Spleen (tissue), 7 donors: Measurements from ENCODE around the gene KLF3.

Source experiments
- POLR2A ChIP-seq, 3 donors: fragments of 450-650 bp; IDR thresholded peaks; one replicate each; pipeline ENCODE4 v1.5.1; 2017; ENCODE audit warnings: antibody characterized with exemption in 3 of 3, mild to moderate bottlenecking in 1 of 3
- POLR2AphosphoS5 ChIP-seq, 3 donors: sonication (generic); formaldehyde crosslinking; IDR thresholded peaks; one replicate each; pipeline ENCODE4 v1.5.1; 2017; ENCODE audit warnings: antibody characterized with exemption in 3 of 3
- TF ChIP-seq, protein P1 (sequence below), 11 experiments: fragments of 200-600 bp in 7 of 11; fragments of 450-650 bp in 4 of 11; sonication (generic) in 4 of 11; IDR thresholded peaks in 8 of 11; conservative IDR thresholded peaks in 3 of 11; 1 replicate in 7 of 11; 2 replicates in 4 of 11; pipeline versions ENCODE4 v1.4.0 to v1.8.0; 2016 to 2021; ENCODE audit warnings: antibody characterized with exemption in 11 of 11, inconsistent platforms in 4 of 11, mild to moderate bottlenecking in 1 of 11
- donor health status: DM: no; HTN: no; CAD: no; lungs with moderate emphysema.
- donor health status: DM: no; HTN: no; CAD: no.
- donor health status: DM: no; HTN: no; CAD: no.

DNA sequence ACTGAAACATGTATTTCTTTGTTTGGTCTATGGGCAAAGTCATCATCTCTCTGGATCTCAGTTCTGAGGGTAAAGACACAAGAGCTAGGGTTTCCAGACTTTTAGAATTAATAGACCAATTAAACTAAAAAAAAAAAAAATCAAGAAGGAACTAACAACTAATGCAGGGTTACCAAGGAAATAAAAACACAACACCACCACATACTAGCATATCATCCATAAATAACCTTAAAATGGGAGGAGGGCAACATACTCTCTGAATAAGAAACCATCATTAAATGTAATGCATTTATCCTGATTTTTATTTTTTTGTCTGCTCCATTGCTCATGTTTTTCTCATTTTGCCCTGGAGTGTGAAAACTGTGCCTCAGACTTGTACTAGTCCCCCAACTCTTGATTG lies 33.5 kb upstream of the KLF3 start:
- TF ChIP-seq POLR2A (IDR thresholded peaks at IDR 0.05) (no peak), POLR2AphosphoS5 (IDR thresholded peaks at IDR 0.05) (no peak)
- TF ChIP-seq, protein P1, sequence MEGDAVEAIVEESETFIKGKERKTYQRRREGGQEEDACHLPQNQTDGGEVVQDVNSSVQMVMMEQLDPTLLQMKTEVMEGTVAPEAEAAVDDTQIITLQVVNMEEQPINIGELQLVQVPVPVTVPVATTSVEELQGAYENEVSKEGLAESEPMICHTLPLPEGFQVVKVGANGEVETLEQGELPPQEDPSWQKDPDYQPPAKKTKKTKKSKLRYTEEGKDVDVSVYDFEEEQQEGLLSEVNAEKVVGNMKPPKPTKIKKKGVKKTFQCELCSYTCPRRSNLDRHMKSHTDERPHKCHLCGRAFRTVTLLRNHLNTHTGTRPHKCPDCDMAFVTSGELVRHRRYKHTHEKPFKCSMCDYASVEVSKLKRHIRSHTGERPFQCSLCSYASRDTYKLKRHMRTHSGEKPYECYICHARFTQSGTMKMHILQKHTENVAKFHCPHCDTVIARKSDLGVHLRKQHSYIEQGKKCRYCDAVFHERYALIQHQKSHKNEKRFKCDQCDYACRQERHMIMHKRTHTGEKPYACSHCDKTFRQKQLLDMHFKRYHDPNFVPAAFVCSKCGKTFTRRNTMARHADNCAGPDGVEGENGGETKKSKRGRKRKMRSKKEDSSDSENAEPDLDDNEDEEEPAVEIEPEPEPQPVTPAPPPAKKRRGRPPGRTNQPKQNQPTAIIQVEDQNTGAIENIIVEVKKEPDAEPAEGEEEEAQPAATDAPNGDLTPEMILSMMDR (IDR thresholded peaks at IDR 0.05 in 8 of 11, conservative IDR thresholded peaks at IDR 0.05 in 3 of 11): no peak
